Fibroblast of upper back skin (primary cell): ENCODE measurements around the gene ALK.

Experiments
- DNase-seq: peaks from one replicate; pipeline ENCODE4 v3.0.0-alpha.2; 2013

ALK gene

GRCh38 chr2:29309090-29310029, 612.0 kb downstream of the ALK start:
- peak; percentile 73 for DNase-seq

GRCh38 chr2:29308366-29308765, 613.0 kb downstream of the ALK start:
- DNase-seq, result no peak

GRCh38 chr2:29307519-29307918, 613.9 kb downstream of the ALK start:
- peak; percentile 33 for DNase-seq

- no peak for DNase-seq
Observed at GRCh38 chr2:29305762-29306161, 615.6 kb downstream of the ALK start.

GRCh38 chr2:29304399-29305060, 616.9 kb downstream of the ALK start:
- DNase-seq, result peak; percentile 64

GRCh38 chr2:29296585-29296984, 624.8 kb downstream of the ALK start:
- DNase-seq, result no peak

GRCh38 chr2:29295845-29296244, 625.5 kb downstream of the ALK start:
- DNase-seq, result peak; percentile 28

- peak; percentile 33 for DNase-seq
Observed at GRCh38 chr2:29293830-29294438, 627.5 kb downstream of the ALK start.

- DNase-seq, result no peak
Observed at GRCh38 chr2:29290293-29291047, 630.9 kb downstream of the ALK start.

- no peak for DNase-seq
Observed at GRCh38 chr2:29284671-29285070, 636.7 kb downstream of the ALK start.

GRCh38 chr2:29281916-29282247, 639.5 kb downstream of the ALK start:
- no peak for DNase-seq

- DNase-seq, result peak; percentile 72
Observed at GRCh38 chr2:29281086-29281915, 640.1 kb downstream of the ALK start.

GRCh38 chr2:29278966-29279365, 642.4 kb downstream of the ALK start:
- no peak for DNase-seq

- no peak for DNase-seq
Observed at GRCh38 chr2:29276151-29276550, 645.2 kb downstream of the ALK start.

GRCh38 chr2:29275186-29275585, 646.2 kb downstream of the ALK start:
- no peak for DNase-seq

GRCh38 chr2:29273685-29274611, 647.4 kb downstream of the ALK start:
- DNase-seq, result no peak

GRCh38 chr2:29273004-29273684, 648.2 kb downstream of the ALK start:
- no peak for DNase-seq

- peak; percentile 4 for DNase-seq
Observed at GRCh38 chr2:29272311-29272710, 649.1 kb downstream of the ALK start.

GRCh38 chr2:29270701-29271121, 650.7 kb downstream of the ALK start:
- DNase-seq, result no peak

GRCh38 chr2:29269765-29270109, 651.6 kb downstream of the ALK start:
- DNase-seq, result no peak
